GM21447 (cell line): ENCODE results near the gene SLC23A2.
"Not testable (repeated sequence)": the region's sequence is repeated elsewhere in the genome, so short reads cannot be mapped to it uniquely, and the experiment has no call there.

Source experiments
- ATAC-seq: cut with Tn5 transposase; IDR thresholded peaks from one replicate; pipeline ENCODE4 v1.9.1; 2021; ENCODE audit not compliant: unreplicated experiment

The SLC23A2 gene

GRCh38 chr20:4881006-4881730 is 120.1 kb downstream of the SLC23A2 start:
- no peak for ATAC-seq

GRCh38 chr20:4880051-4880450 is 121.3 kb downstream of the SLC23A2 start:
- no peak for ATAC-seq

- ATAC-seq: not testable (repeated sequence)
Observed at GRCh38 chr20:4878099-4878498, 123.2 kb downstream of the SLC23A2 start.

- no peak for ATAC-seq
Observed at GRCh38 chr20:4876731-4877130, 124.6 kb downstream of the SLC23A2 start.

GRCh38 chr20:4876301-4876700 is 125.0 kb downstream of the SLC23A2 start:
- ATAC-seq: no peak

GRCh38 chr20:4875578-4876067 is 125.7 kb downstream of the SLC23A2 start:
- ATAC-seq: no peak

- no peak for ATAC-seq
Observed at GRCh38 chr20:4873396-4873795, 127.9 kb downstream of the SLC23A2 start.

GRCh38 chr20:4871486-4871885 is 129.8 kb downstream of the SLC23A2 start:
- ATAC-seq: no peak

- no peak for ATAC-seq
Observed at GRCh38 chr20:4870906-4871305, 130.4 kb downstream of the SLC23A2 start.

- no peak for ATAC-seq
Observed at GRCh38 chr20:4869290-4870193, 131.8 kb downstream of the SLC23A2 start.

- ATAC-seq: no peak
Observed at GRCh38 chr20:4867051-4867450, 134.3 kb downstream of the SLC23A2 start.

GRCh38 chr20:4866429-4866828 is 134.9 kb downstream of the SLC23A2 start:
- ATAC-seq: no peak

- no peak for ATAC-seq
Observed at GRCh38 chr20:4864311-4864752, 137.0 kb downstream of the SLC23A2 start.

- ATAC-seq: no peak
Observed at GRCh38 chr20:4862661-4863060, 138.6 kb downstream of the SLC23A2 start.

- ATAC-seq: no peak
Observed at GRCh38 chr20:4861961-4862360, 139.3 kb downstream of the SLC23A2 start.

- ATAC-seq: no peak
Observed at GRCh38 chr20:4858000-4858399, 143.3 kb downstream of the SLC23A2 start.

GRCh38 chr20:4856022-4856755 is 145.1 kb downstream of the SLC23A2 start:
- ATAC-seq: no peak

- no peak for ATAC-seq
Observed at GRCh38 chr20:4855555-4855954, 145.8 kb downstream of the SLC23A2 start.

- ATAC-seq: no peak
Observed at GRCh38 chr20:4855097-4855496, 146.2 kb downstream of the SLC23A2 start.

- ATAC-seq: no peak
Observed at GRCh38 chr20:4854561-4854901, 146.8 kb downstream of the SLC23A2 start.
